OCI-M1 (cell line): ENCODE measurements around the gene CACNB4.
"Not testable (repeated sequence)": the region's sequence is repeated elsewhere in the genome, so short reads cannot be mapped to it uniquely, and the experiment has no call there.

ENCODE experiments used
- DNase-seq: peaks from one replicate; lab custom pipeline; 2025; lab: John Stamatoyannopoulos, UW

The CACNB4 gene

GRCh38 chr2:152019732-152020131 is 79.1 kb downstream of the CACNB4 start:
- DNase-seq: no peak

- DNase-seq: no peak
Measured at GRCh38 chr2:152016181-152017120, 82.4 kb downstream of the CACNB4 start.

- no peak for DNase-seq
Measured at GRCh38 chr2:152015552-152015951, 83.3 kb downstream of the CACNB4 start.

- no peak for DNase-seq
Measured at GRCh38 chr2:152012697-152013096, 86.1 kb downstream of the CACNB4 start.

- DNase-seq: no peak
Measured at GRCh38 chr2:152011724-152012123, 87.1 kb downstream of the CACNB4 start.

GRCh38 chr2:152005607-152006006 is 93.2 kb downstream of the CACNB4 start:
- peak; percentile 7 for DNase-seq

GRCh38 chr2:152003283-152003682 is 95.6 kb downstream of the CACNB4 start:
- not testable (repeated sequence) for DNase-seq

GRCh38 chr2:151999053-151999452 is 99.8 kb downstream of the CACNB4 start:
- DNase-seq: peak; percentile 70

- no peak for DNase-seq
Measured at GRCh38 chr2:151996243-151997003, 102.4 kb downstream of the CACNB4 start.

- DNase-seq: no peak
Measured at GRCh38 chr2:151995161-151995557, 103.7 kb downstream of the CACNB4 start.

- not testable (repeated sequence) for DNase-seq
Measured at GRCh38 chr2:151994178-151994577, 104.7 kb downstream of the CACNB4 start.

GRCh38 chr2:151991010-151991409 is 107.8 kb downstream of the CACNB4 start:
- no peak for DNase-seq

- DNase-seq: no peak
Measured at GRCh38 chr2:151989378-151989777, 109.5 kb downstream of the CACNB4 start.

GRCh38 chr2:151987484-151987883 is 111.4 kb downstream of the CACNB4 start:
- DNase-seq: no peak

- DNase-seq: no peak
Measured at GRCh38 chr2:151984424-151985083, 114.3 kb downstream of the CACNB4 start.

GRCh38 chr2:151983221-151983620 is 115.6 kb downstream of the CACNB4 start:
- DNase-seq: no peak

GRCh38 chr2:151981886-151982285 is 117.0 kb downstream of the CACNB4 start:
- DNase-seq: no peak

GRCh38 chr2:151979694-151980093 is 119.2 kb downstream of the CACNB4 start:
- no peak for DNase-seq

- DNase-seq: no peak
Measured at GRCh38 chr2:151978709-151979108, 120.1 kb downstream of the CACNB4 start.

- no peak for DNase-seq
Measured at GRCh38 chr2:151977631-151978030, 121.2 kb downstream of the CACNB4 start.

GRCh38 chr2:151976945-151977353 is 121.9 kb downstream of the CACNB4 start:
- no peak for DNase-seq
